ENCODE results near the gene INSRR. TPM values are rescaled to one million over a fixed set of nuclear protein-coding genes. Genes with fewer than 3 reads are reported as not detected.

Gene INSRR
- total RNA-seq, 1 donor from 2014 or later: 6.9 TPM

DNA sequence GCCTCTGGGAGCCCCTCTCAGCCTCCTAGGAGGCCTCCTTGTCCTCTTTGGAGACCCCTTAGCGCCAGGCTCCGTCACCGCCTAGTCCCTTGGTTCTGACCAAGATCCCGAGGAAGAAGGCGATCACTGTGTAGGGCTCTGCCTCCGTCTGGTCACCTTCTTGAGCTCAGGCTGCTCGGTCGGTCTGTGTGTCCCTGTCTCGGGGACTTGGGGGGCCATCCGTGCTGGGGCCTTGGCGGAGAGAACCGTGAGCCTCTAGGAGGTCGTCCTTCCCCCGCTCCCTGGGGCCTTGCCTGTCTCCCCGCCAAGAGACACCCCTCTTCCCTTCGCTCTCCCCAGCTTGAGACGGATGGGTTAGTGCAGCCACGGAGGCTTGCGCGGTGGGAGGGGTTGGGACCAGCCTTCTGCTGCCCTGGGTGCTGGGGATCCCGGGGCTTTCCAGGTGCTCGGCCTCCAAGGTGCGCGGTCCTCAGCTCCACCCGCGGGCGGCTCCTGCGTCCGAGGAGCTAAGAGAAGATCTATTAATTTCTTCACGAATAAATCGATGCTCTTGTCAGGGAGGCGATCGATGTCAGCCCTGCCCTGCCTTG lies 701 bp upstream of the INSRR start:
- H3K27ac Mint-ChIP-seq (ENCODE audit: unreplicated experiment): peak overlapping the region; percentile 59
- H3K27me3 Mint-ChIP-seq (ENCODE audit: unreplicated experiment): peaks cover 17% of the 10 kb centered on the region
- peaks cover 4% of the 10 kb centered on the region for H3K36me3 Mint-ChIP-seq (ENCODE audit: unreplicated experiment)
- peaks cover 40% of the 10 kb centered on the region for H3K4me1 Mint-ChIP-seq (ENCODE audit: low read depth, unreplicated experiment)
- H3K9me3 Mint-ChIP-seq (ENCODE audit: unreplicated experiment): peaks cover 21% of the 10 kb centered on the region
- H3K4me3 Mint-ChIP-seq (ENCODE audit: unreplicated experiment): peak overlapping the region; percentile 90
- TF ChIP-seq, protein P1, sequence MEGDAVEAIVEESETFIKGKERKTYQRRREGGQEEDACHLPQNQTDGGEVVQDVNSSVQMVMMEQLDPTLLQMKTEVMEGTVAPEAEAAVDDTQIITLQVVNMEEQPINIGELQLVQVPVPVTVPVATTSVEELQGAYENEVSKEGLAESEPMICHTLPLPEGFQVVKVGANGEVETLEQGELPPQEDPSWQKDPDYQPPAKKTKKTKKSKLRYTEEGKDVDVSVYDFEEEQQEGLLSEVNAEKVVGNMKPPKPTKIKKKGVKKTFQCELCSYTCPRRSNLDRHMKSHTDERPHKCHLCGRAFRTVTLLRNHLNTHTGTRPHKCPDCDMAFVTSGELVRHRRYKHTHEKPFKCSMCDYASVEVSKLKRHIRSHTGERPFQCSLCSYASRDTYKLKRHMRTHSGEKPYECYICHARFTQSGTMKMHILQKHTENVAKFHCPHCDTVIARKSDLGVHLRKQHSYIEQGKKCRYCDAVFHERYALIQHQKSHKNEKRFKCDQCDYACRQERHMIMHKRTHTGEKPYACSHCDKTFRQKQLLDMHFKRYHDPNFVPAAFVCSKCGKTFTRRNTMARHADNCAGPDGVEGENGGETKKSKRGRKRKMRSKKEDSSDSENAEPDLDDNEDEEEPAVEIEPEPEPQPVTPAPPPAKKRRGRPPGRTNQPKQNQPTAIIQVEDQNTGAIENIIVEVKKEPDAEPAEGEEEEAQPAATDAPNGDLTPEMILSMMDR (IDR thresholded peaks at IDR 0.05; ENCODE audit: partially characterized antibody, unreplicated experiment): no peak
- no peak for DNase-seq

DNA sequence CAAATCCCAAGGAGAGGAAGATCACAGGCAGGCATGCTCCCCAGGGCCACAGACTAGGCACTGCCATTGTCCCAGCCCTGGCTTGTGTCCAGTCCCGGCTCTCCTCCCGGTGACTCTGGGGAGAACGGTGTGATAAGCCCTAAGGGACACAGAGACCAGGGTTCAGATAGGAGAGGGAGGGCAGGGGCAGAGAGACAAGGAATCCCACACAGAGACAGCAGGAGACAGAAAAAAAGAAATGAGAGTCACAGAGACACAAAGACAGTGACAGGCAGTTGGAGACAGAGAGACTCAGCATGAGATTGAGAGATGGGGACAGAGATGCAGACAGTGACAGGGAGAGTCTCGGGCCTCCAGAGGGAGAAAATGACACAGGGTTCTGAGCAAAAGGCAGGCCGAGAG lies 361 bp downstream of the INSRR start:
- peak overlapping the region; percentile 81 for H3K27ac Mint-ChIP-seq (ENCODE audit: unreplicated experiment)
- H3K27me3 Mint-ChIP-seq (ENCODE audit: unreplicated experiment): peaks cover 15% of the 10 kb centered on the region
- peak overlapping the region; percentile 87 for H3K4me3 Mint-ChIP-seq (ENCODE audit: unreplicated experiment)
- peaks cover 7% of the 10 kb centered on the region for H3K36me3 Mint-ChIP-seq (ENCODE audit: unreplicated experiment)
- H3K4me1 Mint-ChIP-seq (ENCODE audit: low read depth, unreplicated experiment): peaks cover 30% of the 10 kb centered on the region
- no peak for DNase-seq
- TF ChIP-seq, protein P1 (IDR thresholded peaks at IDR 0.05; ENCODE audit: partially characterized antibody, unreplicated experiment): no peak
- peaks cover 15% of the 10 kb centered on the region for H3K9me3 Mint-ChIP-seq (ENCODE audit: unreplicated experiment)

GRCh38 chr1:156857532-156857931 lies 1.4 kb downstream of the INSRR start:
- Mint-ChIP-seq H3K36me3 (ENCODE audit: unreplicated experiment) (peaks cover 13% of the 10 kb centered on the region), H3K27me3 (ENCODE audit: unreplicated experiment) (peaks cover 22% of the 10 kb centered on the region)

DNA sequence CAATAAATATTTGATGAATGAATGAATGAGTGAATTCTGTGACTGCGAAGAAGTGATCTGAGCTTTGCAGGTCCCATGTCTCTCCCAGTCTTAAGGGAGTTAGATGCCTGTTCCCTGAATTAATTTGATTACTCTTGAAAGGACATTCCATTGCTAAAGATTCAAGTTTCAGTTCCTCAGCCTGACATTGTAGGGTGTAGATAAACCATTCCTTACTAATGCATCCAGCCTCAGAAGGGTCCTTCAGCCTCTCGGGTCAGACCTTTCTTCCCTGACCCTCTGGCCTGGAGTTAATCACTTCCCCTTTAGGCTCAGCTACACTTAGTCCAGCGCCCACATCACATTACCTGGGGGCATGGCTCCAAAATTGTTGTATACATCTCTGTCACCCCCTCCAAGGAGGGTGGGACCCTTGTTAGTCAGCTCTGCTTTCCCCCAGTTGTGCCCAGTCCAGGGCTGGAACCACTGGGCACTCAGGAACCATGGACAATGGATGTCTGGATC lies 2.6 kb downstream of the INSRR start:
- Mint-ChIP-seq H3K9me3 (ENCODE audit: unreplicated experiment) (peaks cover 7% of the 10 kb centered on the region), H3K4me1 (ENCODE audit: low read depth, unreplicated experiment) (peaks cover 29% of the 10 kb centered on the region), H3K27ac (ENCODE audit: unreplicated experiment) (no peak overlapping the region), H3K4me3 (ENCODE audit: unreplicated experiment) (no peak overlapping the region), H3K36me3 (ENCODE audit: unreplicated experiment) (peaks cover 13% of the 10 kb centered on the region), H3K27me3 (ENCODE audit: unreplicated experiment) (peaks cover 22% of the 10 kb centered on the region)
- DNase-seq: no peak
- TF ChIP-seq, protein P1 (IDR thresholded peaks at IDR 0.05; ENCODE audit: partially characterized antibody, unreplicated experiment): no peak

More at GRCh38 chr1:156857532-156857931, 1.4 kb downstream of the INSRR start:
- Mint-ChIP-seq H3K27ac (ENCODE audit: unreplicated experiment) (no peak overlapping the region), H3K4me1 (ENCODE audit: low read depth, unreplicated experiment) (peaks cover 31% of the 10 kb centered on the region), H3K9me3 (ENCODE audit: unreplicated experiment) (peaks cover 11% of the 10 kb centered on the region), H3K4me3 (ENCODE audit: unreplicated experiment) (peak overlapping the region; percentile 16)
- TF ChIP-seq, protein P1 (IDR thresholded peaks at IDR 0.05; ENCODE audit: partially characterized antibody, unreplicated experiment): no peak
- no peak for DNase-seq

DNA sequence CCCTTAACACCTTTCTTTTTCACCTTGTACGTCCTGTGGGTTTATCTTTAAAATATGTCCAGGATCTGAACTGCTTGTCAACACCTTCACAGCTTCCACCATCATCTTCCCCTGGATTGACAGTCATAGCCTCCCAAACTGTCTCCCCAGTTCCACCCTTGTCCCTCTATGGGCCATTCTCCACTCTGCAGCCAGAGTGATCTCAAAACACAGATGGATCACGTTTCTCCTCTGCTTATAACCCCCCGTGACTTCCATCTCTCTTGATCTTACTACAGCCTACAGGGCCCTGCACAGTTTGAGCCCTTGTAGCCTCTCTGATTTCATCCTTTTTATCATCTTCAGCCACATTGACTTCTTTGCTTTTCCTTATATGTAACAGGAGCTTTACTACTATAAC lies 4.3 kb downstream of the INSRR start:
- peaks cover 19% of the 10 kb centered on the region for H3K27me3 Mint-ChIP-seq (ENCODE audit: unreplicated experiment)
- peaks cover 13% of the 10 kb centered on the region for H3K36me3 Mint-ChIP-seq (ENCODE audit: unreplicated experiment)
- TF ChIP-seq, protein P1 (IDR thresholded peaks at IDR 0.05; ENCODE audit: partially characterized antibody, unreplicated experiment): no peak
- peaks cover 29% of the 10 kb centered on the region for H3K4me1 Mint-ChIP-seq (ENCODE audit: low read depth, unreplicated experiment)
- H3K9me3 Mint-ChIP-seq (ENCODE audit: unreplicated experiment): peaks cover 5% of the 10 kb centered on the region
- peak overlapping the region; percentile 58 for H3K4me3 Mint-ChIP-seq (ENCODE audit: unreplicated experiment)
- H3K27ac Mint-ChIP-seq (ENCODE audit: unreplicated experiment): peak overlapping the region; percentile 35
- DNase-seq: no peak
